ENCODE results near the gene CSNK1A1L.
"Not testable (repeated sequence)": the region's sequence is repeated elsewhere in the genome, so short reads cannot be mapped to it uniquely, and the experiment has no call there.

CSNK1A1L gene

GRCh38 chr13:37102896-37103295 lies 2.6 kb downstream of the CSNK1A1L start:
- DNase-seq, result no peak

- DNase-seq, result no peak
These were observed 4.3 kb downstream of the CSNK1A1L start for GRCh38 chr13:37101201-37101600.

GRCh38 chr13:37100731-37101130 lies 4.7 kb downstream of the CSNK1A1L start:
- DNase-seq, result no peak

- DNase-seq, result no peak
These were observed 8.4 kb downstream of the CSNK1A1L start for GRCh38 chr13:37097076-37097475.

- no peak for DNase-seq
These were observed 10.6 kb downstream of the CSNK1A1L start for GRCh38 chr13:37094840-37095239.

- no peak for DNase-seq
These were observed 11.4 kb downstream of the CSNK1A1L start for GRCh38 chr13:37094099-37094498.

- DNase-seq, result no peak
These were observed 13.6 kb downstream of the CSNK1A1L start for GRCh38 chr13:37091835-37092234.

- no peak for DNase-seq
These were observed 14.6 kb downstream of the CSNK1A1L start for GRCh38 chr13:37090912-37091311.

- DNase-seq, result no peak
These were observed 16.0 kb downstream of the CSNK1A1L start for GRCh38 chr13:37089495-37089894.

- DNase-seq, result peak; percentile 12
These were observed 18.0 kb downstream of the CSNK1A1L start for GRCh38 chr13:37087486-37087885.

GRCh38 chr13:37085606-37086005 lies 19.9 kb downstream of the CSNK1A1L start:
- no peak for DNase-seq

- no peak for DNase-seq
These were observed 28.6 kb downstream of the CSNK1A1L start for GRCh38 chr13:37076818-37077217.

GRCh38 chr13:37075164-37075563 lies 30.3 kb downstream of the CSNK1A1L start:
- DNase-seq, result no peak

- DNase-seq, result peak; percentile 71
These were observed 30.8 kb downstream of the CSNK1A1L start for GRCh38 chr13:37074703-37075102.

GRCh38 chr13:37072024-37072423 lies 33.4 kb downstream of the CSNK1A1L start:
- no peak for DNase-seq

GRCh38 chr13:37070956-37071355 lies 34.5 kb downstream of the CSNK1A1L start:
- DNase-seq, result no peak

- no peak for DNase-seq
These were observed 35.2 kb downstream of the CSNK1A1L start for GRCh38 chr13:37070145-37070695.

GRCh38 chr13:37069597-37070103 lies 35.8 kb downstream of the CSNK1A1L start:
- no peak for DNase-seq

- peak; percentile 60 for DNase-seq
These were observed 36.5 kb downstream of the CSNK1A1L start for GRCh38 chr13:37068962-37069361.

- DNase-seq, result no peak
These were observed 37.6 kb downstream of the CSNK1A1L start for GRCh38 chr13:37067874-37068273.

- DNase-seq, result no peak
These were observed 39.5 kb downstream of the CSNK1A1L start for GRCh38 chr13:37065890-37066526.

- no peak for DNase-seq
These were observed 45.6 kb downstream of the CSNK1A1L start for GRCh38 chr13:37059848-37060192.

- peak; percentile 94 for DNase-seq
These were observed 46.3 kb downstream of the CSNK1A1L start, which contains the start of gene SUPT20H for GRCh38 chr13:37058910-37059847. TSS of gene SUPT20H (minus strand) at chr13:37059688. CDS start at chr13:37051490, 8,198 bp downstream.

GRCh38 chr13:37056228-37056627 lies 49.2 kb downstream of the CSNK1A1L start:
- DNase-seq, result not testable (repeated sequence)

Data from hematopoietic multipotent progenitor cell treated with erythropoietin and hydrocortisone succinate and interleukin-3 and kit ligand, for 6 days (in vitro differentiated cells).